Measurements from ENCODE around the gene ATP9B.

Gene ATP9B

GRCh38 chr18:79420033-79420745 lies 351.0 kb downstream of the ATP9B start:
- TF ChIP-seq, protein P1, sequence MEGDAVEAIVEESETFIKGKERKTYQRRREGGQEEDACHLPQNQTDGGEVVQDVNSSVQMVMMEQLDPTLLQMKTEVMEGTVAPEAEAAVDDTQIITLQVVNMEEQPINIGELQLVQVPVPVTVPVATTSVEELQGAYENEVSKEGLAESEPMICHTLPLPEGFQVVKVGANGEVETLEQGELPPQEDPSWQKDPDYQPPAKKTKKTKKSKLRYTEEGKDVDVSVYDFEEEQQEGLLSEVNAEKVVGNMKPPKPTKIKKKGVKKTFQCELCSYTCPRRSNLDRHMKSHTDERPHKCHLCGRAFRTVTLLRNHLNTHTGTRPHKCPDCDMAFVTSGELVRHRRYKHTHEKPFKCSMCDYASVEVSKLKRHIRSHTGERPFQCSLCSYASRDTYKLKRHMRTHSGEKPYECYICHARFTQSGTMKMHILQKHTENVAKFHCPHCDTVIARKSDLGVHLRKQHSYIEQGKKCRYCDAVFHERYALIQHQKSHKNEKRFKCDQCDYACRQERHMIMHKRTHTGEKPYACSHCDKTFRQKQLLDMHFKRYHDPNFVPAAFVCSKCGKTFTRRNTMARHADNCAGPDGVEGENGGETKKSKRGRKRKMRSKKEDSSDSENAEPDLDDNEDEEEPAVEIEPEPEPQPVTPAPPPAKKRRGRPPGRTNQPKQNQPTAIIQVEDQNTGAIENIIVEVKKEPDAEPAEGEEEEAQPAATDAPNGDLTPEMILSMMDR (IDR thresholded peaks at IDR 0.05; ENCODE audit: low read depth, low read length, missing control alignments) = no peak
- H3K4me3 ChIP-seq (replicated peaks; ENCODE audit: low read depth, low read length) = no peak overlapping the region
- no peak for DNase-seq (ENCODE audit: extremely low read depth, low read depth)

DNA sequence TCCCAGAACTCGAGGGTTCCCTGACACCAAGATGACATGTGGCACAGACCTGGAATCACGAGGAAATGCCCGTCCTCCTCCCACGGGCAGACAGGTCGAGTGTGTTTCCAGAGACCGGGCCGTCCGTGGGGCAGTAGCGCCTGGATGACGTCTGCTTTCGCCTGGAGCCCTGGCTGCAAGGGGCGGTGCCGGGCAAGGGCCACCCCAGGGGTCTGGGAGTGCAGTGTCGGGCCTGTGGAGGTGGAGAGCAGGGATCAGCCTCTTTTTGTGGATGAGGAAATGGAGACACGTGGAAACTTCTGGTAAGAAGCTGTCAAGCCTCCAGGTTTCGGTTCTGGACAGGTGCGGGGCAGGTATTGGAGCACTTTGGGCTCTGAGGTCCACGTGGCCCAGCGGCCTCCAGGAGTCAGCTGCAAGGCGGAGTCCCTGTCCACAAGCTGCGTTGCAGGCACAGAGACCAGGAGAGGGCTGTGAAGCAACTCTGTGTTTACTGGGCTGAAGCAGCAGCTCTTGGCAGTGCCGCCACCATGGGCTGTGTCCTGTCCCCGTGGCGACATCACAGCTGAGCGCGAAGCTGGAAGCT lies 352.2 kb downstream of the ATP9B start:
- TF ChIP-seq, protein P1 (IDR thresholded peaks at IDR 0.05; ENCODE audit: low read depth, low read length, missing control alignments) = no peak
- no peak overlapping the region for H3K4me3 ChIP-seq (replicated peaks; ENCODE audit: low read depth, low read length)
- no peak for DNase-seq (ENCODE audit: extremely low read depth, low read depth)

GRCh38 chr18:79422022-79422782 lies 353.0 kb downstream of the ATP9B start:
- TF ChIP-seq, protein P1 (IDR thresholded peaks at IDR 0.05; ENCODE audit: low read depth, low read length, missing control alignments) = no peak
- no peak for DNase-seq (ENCODE audit: extremely low read depth, low read depth)
- H3K4me3 ChIP-seq (replicated peaks; ENCODE audit: low read depth, low read length) = no peak overlapping the region

DNA sequence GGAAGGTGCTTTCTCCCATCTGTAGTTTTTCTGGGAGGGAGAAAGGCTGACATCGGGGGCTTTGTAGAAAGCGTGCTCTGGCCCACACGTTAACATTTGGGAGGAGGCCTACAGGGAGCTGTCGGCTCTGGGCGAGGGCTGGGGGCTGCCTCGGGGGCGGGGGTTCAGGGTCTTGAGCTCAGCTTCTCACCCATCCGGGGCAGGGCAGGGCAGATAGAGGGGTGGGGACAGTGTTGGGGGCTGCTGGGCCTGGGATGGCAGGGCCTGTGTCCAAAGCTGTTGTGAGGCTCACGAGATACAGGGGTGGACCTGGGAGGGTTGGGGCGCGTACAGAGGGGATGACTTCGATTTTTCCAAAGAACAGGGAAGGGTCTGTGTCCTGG lies 353.6 kb downstream of the ATP9B start:
- H3K4me3 ChIP-seq (replicated peaks; ENCODE audit: low read depth, low read length) = no peak overlapping the region
- TF ChIP-seq, protein P1 (IDR thresholded peaks at IDR 0.05; ENCODE audit: low read depth, low read length, missing control alignments) = no peak
- DNase-seq (ENCODE audit: extremely low read depth, low read depth) = no peak

GRCh38 chr18:79423211-79424007 lies 354.2 kb downstream of the ATP9B start:
- TF ChIP-seq, protein P1 (IDR thresholded peaks at IDR 0.05; ENCODE audit: low read depth, low read length, missing control alignments) = no peak
- DNase-seq (ENCODE audit: extremely low read depth, low read depth) = no peak
- H3K4me3 ChIP-seq (replicated peaks; ENCODE audit: low read depth, low read length) = no peak overlapping the region

- no peak overlapping the region for H3K4me3 ChIP-seq (replicated peaks; ENCODE audit: low read depth, low read length)
- no peak for DNase-seq (ENCODE audit: extremely low read depth, low read depth)
- TF ChIP-seq, protein P1 (IDR thresholded peaks at IDR 0.05; ENCODE audit: low read depth, low read length, missing control alignments) = no peak
These were observed 354.9 kb downstream of the ATP9B start for GRCh38 chr18:79424008-79424565.

Measured in HFF-Myc (cell line).